ENCODE measurements around the gene MRPL14. TPM values are rescaled to one million over a fixed set of nuclear protein-coding genes. Genes with fewer than 3 reads are reported as not detected.
"Not testable (repeated sequence)": the region's sequence is repeated elsewhere in the genome, so short reads cannot be mapped to it uniquely, and the experiment has no call there.

MRPL14 gene
- total and polyA plus RNA-seq, 4 donors = 24.6 to 40.3 (median 32.0) TPM

GRCh38 chr6:44093066-44093465, 34.2 kb downstream of the MRPL14 start:
- H3K36me3 ChIP-seq (ENCODE audit: control insufficient read depth in 1 of 2, insufficient read depth in 2 of 2, low read length in 1 of 2) = no peaks in the 10 kb centered on the region
- H3K4me3 ChIP-seq (ENCODE audit: low read length in 2 of 2) = no peak overlapping the region
- H3K27me3 ChIP-seq (ENCODE audit: control insufficient read depth in 1 of 2, insufficient read depth in 2 of 2, low read length in 1 of 2) = no peaks in the 10 kb centered on the region
- 90 to 93% methylated on average over 5 of the region's 5 CpGs for WGBS, 2 donors
- intact Hi-C loops (cut with DNase I) = no loop called here
- H3K9me3 ChIP-seq (ENCODE audit: control insufficient read depth, low read length) = no peaks in the 10 kb centered on the region
- no peaks in the 10 kb centered on the region for H3K4me1 ChIP-seq (ENCODE audit: control insufficient read depth in 1 of 2, insufficient read depth in 2 of 2, low read length in 2 of 2)
- DNase-seq (no peak), ATAC-seq (ENCODE audit: low FRiP score) (no peak)
- H3K27ac ChIP-seq (ENCODE audit: low read depth in 1 of 2, low read length in 2 of 2) = no peak overlapping the region

- intact Hi-C loops (cut with DNase I) = no loop called here
- no peak overlapping the region for H3K4me3 ChIP-seq (ENCODE audit: low read length in 2 of 2)
- WGBS, 2 donors = 74 to 75% methylated on average over 7 of the region's 7 CpGs
- ATAC-seq (ENCODE audit: low FRiP score) = no peak
- no peak overlapping the region for H3K27ac ChIP-seq (ENCODE audit: low read depth in 1 of 2, low read length in 2 of 2)
- no peaks in the 10 kb centered on the region for H3K36me3 ChIP-seq (ENCODE audit: control insufficient read depth in 1 of 2, insufficient read depth in 2 of 2, low read length in 1 of 2)
- no peak for DNase-seq
- H3K4me1 ChIP-seq (ENCODE audit: control insufficient read depth in 1 of 2, insufficient read depth in 2 of 2, low read length in 2 of 2) = no peaks in the 10 kb centered on the region
- H3K9me3 ChIP-seq (ENCODE audit: control insufficient read depth, low read length) = no peaks in the 10 kb centered on the region
- H3K27me3 ChIP-seq (ENCODE audit: control insufficient read depth in 1 of 2, insufficient read depth in 2 of 2, low read length in 1 of 2) = no peaks in the 10 kb centered on the region
Measured at GRCh38 chr6:44091981-44092884, 35.0 kb downstream of the MRPL14 start.

- H3K27ac ChIP-seq (ENCODE audit: low read depth in 1 of 2, low read length in 2 of 2); ATAC-seq (ENCODE audit: low FRiP score); H3K27me3 ChIP-seq (ENCODE audit: control insufficient read depth in 1 of 2, insufficient read depth in 2 of 2, low read length in 1 of 2); DNase-seq; H3K4me3 ChIP-seq (ENCODE audit: low read length in 2 of 2); H3K9me3 ChIP-seq (ENCODE audit: control insufficient read depth, low read length); intact Hi-C loops (cut with DNase I); H3K36me3 ChIP-seq (ENCODE audit: control insufficient read depth in 1 of 2, insufficient read depth in 2 of 2, low read length in 1 of 2); H3K4me1 ChIP-seq (ENCODE audit: control insufficient read depth in 1 of 2, insufficient read depth in 2 of 2, low read length in 2 of 2): not testable (repeated sequence)
- 96 to 97% methylated on average over 3 of the region's 3 CpGs for WGBS, 2 donors
Measured at GRCh38 chr6:44091356-44091755, 35.9 kb downstream of the MRPL14 start.

- ATAC-seq (ENCODE audit: low FRiP score) = no peak
- no peak overlapping the region for H3K27ac ChIP-seq (ENCODE audit: low read depth in 1 of 2, low read length in 2 of 2)
- H3K9me3 ChIP-seq (ENCODE audit: control insufficient read depth, low read length) = no peaks in the 10 kb centered on the region
- intact Hi-C loops (cut with DNase I) = no loop called here
- H3K4me3 ChIP-seq (ENCODE audit: low read length in 2 of 2) = no peak overlapping the region
- H3K27me3 ChIP-seq (ENCODE audit: control insufficient read depth in 1 of 2, insufficient read depth in 2 of 2, low read length in 1 of 2) = no peaks in the 10 kb centered on the region
- H3K36me3 ChIP-seq (ENCODE audit: control insufficient read depth in 1 of 2, insufficient read depth in 2 of 2, low read length in 1 of 2) = no peaks in the 10 kb centered on the region
- H3K4me1 ChIP-seq (ENCODE audit: control insufficient read depth in 1 of 2, insufficient read depth in 2 of 2, low read length in 2 of 2) = no peaks in the 10 kb centered on the region
- WGBS, 2 donors = 85 to 92% methylated on average over 5 of the region's 5 CpGs
- DNase-seq = no peak
Measured at GRCh38 chr6:44090465-44090864, 36.8 kb downstream of the MRPL14 start.

GRCh38 chr6:44088827-44089590, 38.2 kb downstream of the MRPL14 start:
- no peaks in the 10 kb centered on the region for H3K36me3 ChIP-seq (ENCODE audit: control insufficient read depth in 1 of 2, insufficient read depth in 2 of 2, low read length in 1 of 2)
- WGBS, 2 donors = 96 to 97% methylated on average over 9 to 11 of the region's 11 CpGs
- ATAC-seq (ENCODE audit: low FRiP score) (no peak), DNase-seq (no peak)
- no peaks in the 10 kb centered on the region for H3K9me3 ChIP-seq (ENCODE audit: control insufficient read depth, low read length)
- H3K27me3 ChIP-seq (ENCODE audit: control insufficient read depth in 1 of 2, insufficient read depth in 2 of 2, low read length in 1 of 2) = no peaks in the 10 kb centered on the region
- H3K27ac ChIP-seq (ENCODE audit: low read depth in 1 of 2, low read length in 2 of 2) = no peak overlapping the region
- H3K4me1 ChIP-seq (ENCODE audit: control insufficient read depth in 1 of 2, insufficient read depth in 2 of 2, low read length in 2 of 2) = no peaks in the 10 kb centered on the region
- no peak overlapping the region for H3K4me3 ChIP-seq (ENCODE audit: low read length in 2 of 2)
- intact Hi-C loops (cut with DNase I) = no loop called here

GRCh38 chr6:44087623-44088022, 39.6 kb downstream of the MRPL14 start:
- no peaks in the 10 kb centered on the region for H3K4me1 ChIP-seq (ENCODE audit: control insufficient read depth in 1 of 2, insufficient read depth in 2 of 2, low read length in 2 of 2)
- no peak for ATAC-seq (ENCODE audit: low FRiP score)
- intact Hi-C loops (cut with DNase I) = no loop called here

GRCh38 chr6:44086931-44087574, 40.2 kb downstream of the MRPL14 start:
- Histone ChIP-seq H3K27me3 (ENCODE audit: control insufficient read depth in 1 of 2, insufficient read depth in 2 of 2, low read length in 1 of 2) (no peaks in the 10 kb centered on the region), H3K4me1 (ENCODE audit: control insufficient read depth in 1 of 2, insufficient read depth in 2 of 2, low read length in 2 of 2) (no peaks in the 10 kb centered on the region), H3K9me3 (ENCODE audit: control insufficient read depth, low read length) (no peaks in the 10 kb centered on the region), H3K4me3 (ENCODE audit: low read length in 2 of 2) (no peak overlapping the region), H3K27ac (ENCODE audit: low read depth in 1 of 2, low read length in 2 of 2) (no peak overlapping the region), H3K36me3 (ENCODE audit: control insufficient read depth in 1 of 2, insufficient read depth in 2 of 2, low read length in 1 of 2) (no peaks in the 10 kb centered on the region)
- DNase-seq (no peak), ATAC-seq (ENCODE audit: low FRiP score) (no peak)
- intact Hi-C loops (cut with DNase I) = no loop called here
- WGBS, 2 donors = 58 to 60% methylated on average over 9 of the region's 9 CpGs

More at GRCh38 chr6:44087623-44088022, 39.6 kb downstream of the MRPL14 start:
- DNase-seq = no peak
- Histone ChIP-seq H3K27me3 (ENCODE audit: control insufficient read depth in 1 of 2, insufficient read depth in 2 of 2, low read length in 1 of 2) (no peaks in the 10 kb centered on the region), H3K36me3 (ENCODE audit: control insufficient read depth in 1 of 2, insufficient read depth in 2 of 2, low read length in 1 of 2) (no peaks in the 10 kb centered on the region), H3K4me3 (ENCODE audit: low read length in 2 of 2) (no peak overlapping the region), H3K27ac (ENCODE audit: low read depth in 1 of 2, low read length in 2 of 2) (no peak overlapping the region), H3K9me3 (ENCODE audit: control insufficient read depth, low read length) (no peaks in the 10 kb centered on the region)
- 94 to 98% methylated on average over 2 of the region's 2 CpGs for WGBS, 2 donors

- no peak for DNase-seq
- ATAC-seq (ENCODE audit: low FRiP score) = no peak
- Histone ChIP-seq H3K4me3 (ENCODE audit: low read length in 2 of 2) (no peak overlapping the region), H3K27me3 (ENCODE audit: control insufficient read depth in 1 of 2, insufficient read depth in 2 of 2, low read length in 1 of 2) (no peaks in the 10 kb centered on the region), H3K9me3 (ENCODE audit: control insufficient read depth, low read length) (no peaks in the 10 kb centered on the region), H3K27ac (ENCODE audit: low read depth in 1 of 2, low read length in 2 of 2) (no peak overlapping the region), H3K36me3 (ENCODE audit: control insufficient read depth in 1 of 2, insufficient read depth in 2 of 2, low read length in 1 of 2) (no peaks in the 10 kb centered on the region), H3K4me1 (ENCODE audit: control insufficient read depth in 1 of 2, insufficient read depth in 2 of 2, low read length in 2 of 2) (no peaks in the 10 kb centered on the region)
- intact Hi-C loops (cut with DNase I) = no loop called here
- 66 to 79% methylated on average over 2 of the region's 2 CpGs for WGBS, 2 donors
Measured at GRCh38 chr6:44085219-44085618, 42.0 kb downstream of the MRPL14 start.

Data from aorta (tissue), 5 donors.